ENCODE results near the gene TRAF3IP3.

- no peak for TF ChIP-seq CTCF (IDR thresholded peaks at IDR 0.05)
- no peak for TF ChIP-seq EZH2 (IDR thresholded peaks at IDR 0.05; ENCODE audit: borderline replicate concordance, insufficient read depth, low read depth, low read length, poor library complexity, severe bottlenecking)
Observed at GRCh38 chr1:209831615-209832014, 75.8 kb downstream of the TRAF3IP3 start.
